GM12878 (cell line): ENCODE measurements around the gene TTC4. TPM values are rescaled to one million over a fixed set of nuclear protein-coding genes. Genes with fewer than 3 reads are reported as not detected.

Experiments
- ATAC-seq: fragments of 200-7000 bp; cut with Tn5 transposase; 3 replicates; pipeline ENCODE4 v1.9.1; 2020; ENCODE audit warnings: mild to moderate bottlenecking, moderate library complexity
- BruUV-seq: library from RNA; stranded (reverse); fragments of 400-500 nt; replicated peaks from 2 replicates; lab custom pipeline; 2021; lab: Mats Ljungman, UMichigan
- CTCF ChIA-PET: fragments of 300-600 bp; sonication (Branson Sonifier 250); formaldehyde crosslinking; extraction: SDS; loops from one replicate; lab custom pipeline; 2021; ENCODE audit warnings: inconsistent platforms; lab: Yijun Ruan, JAX
- POLR2A ChIA-PET: fragments of 350-600 bp; formaldehyde crosslinking; extraction: SDS; loops from one replicate; lab custom pipeline; 2021; ENCODE audit warnings: inconsistent platforms; lab: Charles Lee
- RAD21 ChIA-PET: fragments of 300-600 bp; sonication (Branson Sonifier 250); formaldehyde crosslinking; loops from one replicate; lab custom pipeline; 2023; ENCODE audit warnings: antibody characterized with exemption; ENCODE audit not compliant: unreplicated experiment; lab: Charles Lee
- SMC1A ChIA-PET: fragments of 300-600 bp; sonication (Branson Sonifier 250); formaldehyde crosslinking; loops from one replicate; lab custom pipeline; 2023; ENCODE audit not compliant: unreplicated experiment, uncharacterized antibody; lab: Charles Lee
- DNase-seq: peaks from one replicate; pipeline ENCODE4 v3.0.0-alpha.2; 2011; ENCODE audit warnings: low read depth, low spot score
- FAIRE-seq: peaks from 3 replicates; lab custom pipeline; 2011; peaks lifted over from hg19 to GRCh38; lab: Jason Lieb, UNC
- H2AFZ ChIP-seq: 2 replicates; pipeline ENCODE4 v1.6.0; 2011; ENCODE audit warnings: low read depth, low read length, control low read depth; ENCODE audit not compliant: control insufficient read depth
- H3K27ac ChIP-seq: 2 replicates; pipeline ENCODE4 v1.5.1; 2011; ENCODE audit warnings: control low read depth; ENCODE audit not compliant: control insufficient read depth, insufficient read depth
- H3K27me3 ChIP-seq, 2 experiments: replicated peaks in 1 of 2; 2 replicates each; pipeline versions ENCODE4 v1.6.0 to v1.6.1; 2011; ENCODE audit warnings: low read length in 1 of 2; ENCODE audit not compliant: control insufficient read depth in 2 of 2, insufficient read depth in 2 of 2
- H3K36me3 ChIP-seq, 2 experiments: 2 replicates each; pipeline ENCODE4 v1.5.1; 2011; ENCODE audit warnings: low read length in 1 of 2; ENCODE audit not compliant: control insufficient read depth in 2 of 2, insufficient read depth in 2 of 2
- H3K4me1 ChIP-seq: 2 replicates; pipeline ENCODE4 v1.6.1; 2011; ENCODE audit warnings: mild to moderate bottlenecking, low read length, moderate library complexity, mixed read lengths; ENCODE audit not compliant: control insufficient read depth, insufficient read depth
- H3K4me2 ChIP-seq: 2 replicates; pipeline ENCODE4 v1.6.0; 2011; ENCODE audit warnings: control low read depth; ENCODE audit not compliant: control insufficient read depth, insufficient read depth
- H3K4me3 ChIP-seq: fragments of 200-600 bp; sonication (generic); 2 replicates; pipeline ENCODE4 v1.5.1; 2016
- H3K79me2 ChIP-seq: 2 replicates; pipeline ENCODE4 v1.6.0; 2011; ENCODE audit warnings: low read length; ENCODE audit not compliant: control insufficient read depth, insufficient read depth
- H3K9ac ChIP-seq: 2 replicates; pipeline ENCODE4 v1.8.0; 2011; ENCODE audit warnings: low read length, control low read depth, mixed read lengths; ENCODE audit not compliant: control insufficient read depth, insufficient read depth
- H3K9me3 ChIP-seq: replicated peaks from 3 replicates; pipeline ENCODE4 v1.5.1; 2011; ENCODE audit warnings: mild to moderate bottlenecking, low read length; ENCODE audit not compliant: control insufficient read depth, insufficient read depth
- H4K20me1 ChIP-seq: 2 replicates; pipeline ENCODE4 v1.6.0; 2011; ENCODE audit not compliant: control insufficient read depth, insufficient read depth
- ATF7 ChIP-seq: fragments of 450-650 bp; IDR thresholded peaks from 2 replicates; pipeline ENCODE4 v1.6.1; 2016; ENCODE audit warnings: low read depth, mild to moderate bottlenecking
- CBX3 ChIP-seq: fragments of 200-600 bp; sonication (generic); IDR thresholded peaks from 2 replicates; pipeline ENCODE4 v1.6.1; 2016; ENCODE audit warnings: low read depth, borderline replicate concordance
- CHD1 ChIP-seq: IDR thresholded peaks from 2 replicates; pipeline ENCODE4 v1.6.1; 2012; ENCODE audit warnings: low read depth, low read length, improper control_type of control experiment
- ETV6 ChIP-seq, 2 experiments: fragments of 450-650 bp in 1 of 2; IDR thresholded peaks in 1 of 2; conservative IDR thresholded peaks in 1 of 2; 2 replicates each; pipeline ENCODE4 v1.6.1; 2014; ENCODE audit warnings: antibody characterized with exemption in 1 of 2, borderline replicate concordance in 1 of 2, low read depth in 1 of 2, mild to moderate bottlenecking in 1 of 2, moderate library complexity in 1 of 2
- MEF2B ChIP-seq: fragments of 450-650 bp; IDR thresholded peaks from 2 replicates; pipeline ENCODE4 v1.6.1; 2018; ENCODE audit warnings: mild to moderate bottlenecking, moderate library complexity; ENCODE audit not compliant: partially characterized antibody, poor library complexity, severe bottlenecking
- MYC ChIP-seq: IDR thresholded peaks from 2 replicates; pipeline ENCODE4 v1.6.1; 2011; ENCODE audit warnings: mild to moderate bottlenecking, low read length, moderate library complexity, inconsistent platforms; ENCODE audit not compliant: insufficient read depth, insufficient replicate concordance, insufficient read length, severe bottlenecking
- NBN ChIP-seq: fragments of 450-650 bp; IDR thresholded peaks from 2 replicates; pipeline ENCODE4 v1.6.1; 2016
- POLR2A ChIP-seq: IDR thresholded peaks from 2 replicates; pipeline ENCODE4 v1.6.1; 2011; ENCODE audit warnings: low read depth, mild to moderate bottlenecking, low read length
- RAD51 ChIP-seq: fragments of 450-650 bp; IDR thresholded peaks from 2 replicates; pipeline ENCODE4 v1.6.1; 2016; ENCODE audit warnings: moderate library complexity, mild to moderate bottlenecking, inconsistent platforms
- SIN3A ChIP-seq: IDR thresholded peaks from 2 replicates; pipeline ENCODE4 v1.6.1; 2012; ENCODE audit warnings: low read depth, low read length, improper control_type of control experiment
- SPI1 ChIP-seq: IDR thresholded peaks from 2 replicates; pipeline ENCODE4 v1.6.1; 2011; ENCODE audit warnings: low read depth, mild to moderate bottlenecking, low read length, moderate library complexity, borderline replicate concordance; ENCODE audit not compliant: insufficient read depth
- ZBED1 ChIP-seq: IDR thresholded peaks from 2 replicates; pipeline ENCODE4 v1.6.1; 2016; ENCODE audit warnings: borderline replicate concordance
- WGBS: methylation state at CpG from one replicate; pipeline ENCODE4 v1.1.6; 2016; ENCODE audit warnings: low lambda C conversion rate; ENCODE audit not compliant: insufficient replicate concordance, insufficient coverage; ENCODE audit errors: missing lambda C conversion rate; 5-methylcytosine and 5-hydroxymethylcytosine counted together
- in situ Hi-C: fragments of 300-500 bp; cut with MboI; formaldehyde crosslinking; loops from 9 replicates; pipeline ENCODE4 v1.14.3; 2018; ENCODE audit warnings: mixed read lengths
- intact Hi-C: fragments of 100-400 bp; cut with micrococcal nuclease; formaldehyde crosslinking; loops from one replicate; pipeline ENCODE4 v1.14.2; 2022; ENCODE audit not compliant: unreplicated experiment
- polyA plus RNA-seq, 11 experiments: library from polyadenylated mRNA; depleted of rRNA in 4 of 11; unstranded in 6 of 11; stranded (reverse) in 5 of 11; fragments of >200 nt; fragmentation: Nextera tagmentation in 4 of 11; fragmentation: Illumina TruSeq in 1 of 11; extraction: Ambion mirVana in 4 of 11; extraction: Trizol in 1 of 11; gene quantifications; 1 replicate in 1 of 11; 2 replicates in 10 of 11; pipeline versions ENCODE4 v1.2.1 to v1.2.3, GENCODE V29; 2011 to 2016; ENCODE audit warnings: inconsistent platforms in 2 of 11, missing spikeins in 2 of 11, low read depth in 1 of 11
- total RNA-seq, 4 experiments: library from RNA; depleted of rRNA in 3 of 4; stranded (reverse); fragments of >200 nt in 3 of 4; fragmentation: Illumina TruSeq in 1 of 4; extraction: Trizol in 1 of 4; gene quantifications; 2 replicates each; pipeline versions ENCODE4 v1.2.1 to v1.2.3, GENCODE V29; 2013 to 2021
- TF ChIP-seq, protein P1 (sequence below): fragments of 150-350 bp; IDR thresholded peaks from 2 replicates; pipeline ENCODE4 v1.6.1; 2016; ENCODE audit warnings: low read depth, low read length
- TF ChIP-seq, protein P2 (sequence below): IDR thresholded peaks from 2 replicates; pipeline ENCODE4 v1.6.1; 2011; ENCODE audit warnings: mild to moderate bottlenecking, low read depth, low read length, moderate library complexity; ENCODE audit not compliant: insufficient replicate concordance

Gene TTC4
- total and polyA plus RNA-seq, 10 of the 15 experiments (the other 5 are each of a cell fraction or from before 2014, with no cell fraction given), result 23.4 to 50.5 (median 36.0) TPM

DNA sequence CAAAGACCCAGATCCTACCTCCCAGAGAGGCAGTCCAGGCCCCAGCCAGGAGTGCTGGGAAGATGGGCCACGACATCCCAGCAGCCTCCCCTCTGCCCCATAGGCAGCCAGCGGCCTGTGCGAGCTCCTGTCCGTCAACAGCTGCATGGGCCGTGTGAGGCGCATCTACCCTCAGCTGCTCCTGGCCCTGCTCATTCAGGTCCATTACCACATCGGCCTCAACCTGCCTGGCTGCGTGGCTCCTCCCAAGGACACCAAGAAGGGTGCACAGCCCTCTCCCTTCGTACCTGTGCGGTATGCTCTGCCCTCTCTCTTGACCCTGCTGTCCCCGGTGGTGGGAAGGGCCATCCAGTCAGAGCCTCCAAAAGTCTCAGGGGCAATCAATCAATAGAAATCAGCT, 29.5 kb upstream of the TTC4 start (continued):
- TF ChIP-seq, protein P1, sequence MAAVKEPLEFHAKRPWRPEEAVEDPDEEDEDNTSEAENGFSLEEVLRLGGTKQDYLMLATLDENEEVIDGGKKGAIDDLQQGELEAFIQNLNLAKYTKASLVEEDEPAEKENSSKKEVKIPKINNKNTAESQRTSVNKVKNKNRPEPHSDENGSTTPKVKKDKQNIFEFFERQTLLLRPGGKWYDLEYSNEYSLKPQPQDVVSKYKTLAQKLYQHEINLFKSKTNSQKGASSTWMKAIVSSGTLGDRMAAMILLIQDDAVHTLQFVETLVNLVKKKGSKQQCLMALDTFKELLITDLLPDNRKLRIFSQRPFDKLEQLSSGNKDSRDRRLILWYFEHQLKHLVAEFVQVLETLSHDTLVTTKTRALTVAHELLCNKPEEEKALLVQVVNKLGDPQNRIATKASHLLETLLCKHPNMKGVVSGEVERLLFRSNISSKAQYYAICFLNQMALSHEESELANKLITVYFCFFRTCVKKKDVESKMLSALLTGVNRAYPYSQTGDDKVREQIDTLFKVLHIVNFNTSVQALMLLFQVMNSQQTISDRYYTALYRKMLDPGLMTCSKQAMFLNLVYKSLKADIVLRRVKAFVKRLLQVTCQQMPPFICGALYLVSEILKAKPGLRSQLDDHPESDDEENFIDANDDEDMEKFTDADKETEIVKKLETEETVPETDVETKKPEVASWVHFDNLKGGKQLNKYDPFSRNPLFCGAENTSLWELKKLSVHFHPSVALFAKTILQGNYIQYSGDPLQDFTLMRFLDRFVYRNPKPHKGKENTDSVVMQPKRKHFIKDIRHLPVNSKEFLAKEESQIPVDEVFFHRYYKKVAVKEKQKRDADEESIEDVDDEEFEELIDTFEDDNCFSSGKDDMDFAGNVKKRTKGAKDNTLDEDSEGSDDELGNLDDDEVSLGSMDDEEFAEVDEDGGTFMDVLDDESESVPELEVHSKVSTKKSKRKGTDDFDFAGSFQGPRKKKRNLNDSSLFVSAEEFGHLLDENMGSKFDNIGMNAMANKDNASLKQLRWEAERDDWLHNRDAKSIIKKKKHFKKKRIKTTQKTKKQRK, result no peak
- TF ChIP-seq SPI1, result no peak
- TF ChIP-seq SIN3A, result no peak
- TF ChIP-seq MYC, result no peak
- no peak for TF ChIP-seq MEF2B

DNA sequence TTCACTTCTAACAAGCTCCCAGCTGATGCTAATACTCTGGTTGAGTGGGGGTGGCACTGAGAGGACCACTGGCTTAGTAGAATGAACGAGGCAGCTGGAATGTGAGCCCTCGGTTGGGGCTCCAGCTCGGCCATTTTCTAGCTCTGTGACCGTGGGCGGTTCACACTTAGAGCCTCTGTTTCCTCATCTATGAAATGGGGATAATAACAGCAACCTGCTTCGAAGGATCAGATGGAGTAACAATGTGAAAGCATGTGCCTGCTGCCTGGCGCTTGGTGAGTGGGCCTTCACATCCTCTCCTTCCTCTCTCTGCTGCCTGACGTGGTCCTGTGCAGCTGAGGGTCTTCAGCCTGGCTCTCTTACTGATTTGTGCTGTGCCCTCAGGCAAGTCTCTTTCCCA, 20.9 kb upstream of the TTC4 start:
- SMC1A ChIA-PET, result no interaction called here
- H3K36me3 ChIP-seq, result no peaks in the 10 kb centered on the region
- H4K20me1 ChIP-seq, result no peaks in the 10 kb centered on the region
- no peaks in the 10 kb centered on the region for H3K79me2 ChIP-seq
- FAIRE-seq, result no peak
- H3K4me2 ChIP-seq, result no peak overlapping the region
- H2AFZ ChIP-seq, result no peak overlapping the region
- RAD21 ChIA-PET, result no interaction called here
- H3K4me1 ChIP-seq, result no peaks in the 10 kb centered on the region
- intact Hi-C loops, result no loop called here
- H3K27ac ChIP-seq, result no peak overlapping the region
- H3K9ac ChIP-seq, result no peak overlapping the region
- peaks cover 2 to 3% of the 10 kb centered on the region in 2 experiments; a peak in 3 of 4 replicates for H3K27me3 ChIP-seq
- 46% methylated on average over 8 of the region's 8 CpGs for WGBS
- no peak overlapping the region for H3K4me3 ChIP-seq
- no TSS peak for BruUV-seq
- DNase-seq, result no peak
- H3K9me3 ChIP-seq, result no peaks in the 10 kb centered on the region
- no peak for ATAC-seq
- POLR2A ChIA-PET, result no interaction called here
- in situ Hi-C loops, result no loop called here
- TF ChIP-seq POLR2A, result no peak
- no peak for TF ChIP-seq CHD1
- TF ChIP-seq ATF7, result no peak
- TF ChIP-seq CBX3, result no peak
- no peak for TF ChIP-seq ZBED1
- TF ChIP-seq, protein P2, sequence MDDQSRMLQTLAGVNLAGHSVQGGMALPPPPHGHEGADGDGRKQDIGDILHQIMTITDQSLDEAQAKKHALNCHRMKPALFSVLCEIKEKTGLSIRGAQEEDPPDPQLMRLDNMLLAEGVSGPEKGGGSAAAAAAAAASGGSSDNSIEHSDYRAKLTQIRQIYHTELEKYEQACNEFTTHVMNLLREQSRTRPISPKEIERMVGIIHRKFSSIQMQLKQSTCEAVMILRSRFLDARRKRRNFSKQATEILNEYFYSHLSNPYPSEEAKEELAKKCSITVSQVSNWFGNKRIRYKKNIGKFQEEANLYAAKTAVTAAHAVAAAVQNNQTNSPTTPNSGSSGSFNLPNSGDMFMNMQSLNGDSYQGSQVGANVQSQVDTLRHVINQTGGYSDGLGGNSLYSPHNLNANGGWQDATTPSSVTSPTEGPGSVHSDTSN, result no peak
- no peak for TF ChIP-seq NBN
- TF ChIP-seq RAD51, result no peak
- no peak for TF ChIP-seq ETV6 (conservative IDR thresholded peaks at IDR 0.05 in 1 of 2, IDR thresholded peaks at IDR 0.05 in 1 of 2; ENCODE audit: borderline replicate concordance in 1 of 2, low read depth in 1 of 2)
- CTCF ChIA-PET, result no interaction called here
